Measurements from ENCODE around the gene GLRA3.
A peak's percentile ranks its signal among the peaks of the same experiment; 100 is the strongest.

Gene GLRA3

GRCh38 chr4:174592256-174592984 lies 236.6 kb downstream of the GLRA3 start:
- peak; percentile 2 for DNase-seq

- DNase-seq: peak; percentile 79
These were observed 237.6 kb downstream of the GLRA3 start for GRCh38 chr4:174591243-174592021.

GRCh38 chr4:174590336-174590735 lies 238.7 kb downstream of the GLRA3 start:
- DNase-seq: no peak
